Fibroblast of lung (primary cell): ENCODE measurements around the gene SMAP1.

Source experiments
- CTCF ChIP-seq, 2 donors: IDR thresholded peaks in 1 of 2; conservative IDR thresholded peaks in 1 of 2; 1 replicate in 1 of 2; 2 replicates in 1 of 2; pipeline ENCODE4 v1.5.1; 2011 to 2012; ENCODE audit warnings: low read length in 2 of 2, control low read depth in 1 of 2, inconsistent platforms in 1 of 2, low read depth in 1 of 2, mild to moderate bottlenecking in 1 of 2
- EZH2 ChIP-seq: IDR thresholded peaks from 2 replicates; pipeline ENCODE4 v1.5.1; 2012; ENCODE audit warnings: low read length, control low read depth, mild to moderate bottlenecking; ENCODE audit errors: missing control alignments

GRCh38 chr6:70709826-70710225, 42.1 kb downstream of the SMAP1 start:
- TF ChIP-seq CTCF (conservative IDR thresholded peaks at IDR 0.05 in 1 of 2, IDR thresholded peaks at IDR 0.05 in 1 of 2; ENCODE audit: low read depth in 1 of 2, low read length in 2 of 2): no peak
- no peak for TF ChIP-seq EZH2
